ENCODE measurements around the gene PGS1. TPM values are rescaled to one million over a fixed set of nuclear protein-coding genes. Genes with fewer than 3 reads are reported as not detected.
"Not testable (repeated sequence)": the region's sequence is repeated elsewhere in the genome, so short reads cannot be mapped to it uniquely, and the experiment has no call there.

PGS1 gene
- total RNA-seq (2021) = 42.5 and 44.2 TPM in 2 replicates
- Bru-seq, nascent RNA = percentile 76 among the genes with signal in this experiment
- percentile 76 among the genes with signal in this experiment for BruChase-seq, experiment 1, labeled RNA remaining after a 2-hour chase
- percentile 84 among the genes with signal in this experiment for BruChase-seq, experiment 2, labeled RNA remaining after a 6-hour chase
- long read RNA-seq, transcript PGS1-201 (10 exons, 2,201 nt) = major isoform, 40 of 96 reads
- long read RNA-seq, partial matches to known transcripts = 6 of 96 reads
- long read RNA-seq, other reads (novel, unspliced or antisense) = 47 of 96 reads

DNA sequence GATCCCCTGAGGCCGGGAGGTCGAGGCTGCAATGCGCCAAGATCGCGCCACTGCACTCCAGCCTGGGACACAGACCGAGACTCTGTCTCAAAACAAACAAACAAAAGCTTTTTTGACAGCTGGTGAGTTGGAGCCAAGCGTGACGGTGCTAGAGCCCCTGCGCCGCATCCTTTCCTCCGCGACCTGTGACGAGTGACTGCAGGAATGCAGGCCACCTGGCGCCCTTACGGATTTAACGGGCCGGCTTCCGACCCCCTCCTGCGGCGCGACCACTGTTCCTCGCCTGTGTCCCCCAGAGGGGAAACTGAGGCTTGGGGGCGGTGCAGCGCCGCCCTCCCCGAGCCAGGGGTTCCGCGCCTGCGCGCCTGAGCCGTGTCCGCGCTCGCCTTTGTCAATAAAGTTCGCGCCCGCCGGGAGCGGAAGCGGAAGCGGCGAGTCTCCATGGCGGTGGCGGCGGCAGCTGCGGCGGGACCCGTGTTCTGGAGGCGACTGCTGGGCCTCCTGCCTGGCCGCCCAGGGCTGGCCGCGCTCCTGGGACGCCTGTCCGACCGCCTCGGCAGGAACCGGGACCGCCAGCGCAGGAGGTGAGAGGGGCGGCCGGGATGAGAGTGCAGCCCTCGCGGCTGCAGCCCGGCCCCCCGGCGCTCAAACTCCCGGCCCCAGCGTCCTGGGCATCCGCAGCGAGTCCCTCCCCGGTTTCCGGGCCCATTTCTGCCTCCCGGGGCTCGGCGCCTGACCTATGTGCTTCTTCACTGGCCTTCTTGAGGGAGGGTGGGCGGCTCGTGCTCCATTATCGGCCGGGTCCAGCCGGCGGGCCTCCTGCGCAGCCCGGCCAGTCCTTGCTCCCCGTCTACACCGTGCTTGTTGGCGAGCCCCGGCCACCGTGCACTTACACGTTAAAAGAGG is at the start of gene PGS1:
PGS1 (plus strand) TSS at position 425 of the 906 bp plus-strand sequence; CDS start at position 442, 17 bp downstream.
- intact Hi-C loops (cut with micrococcal nuclease; ENCODE audit: unreplicated experiment) = no loop called here
- ChIA-PET POLR2A (ENCODE audit: low non-redundant PET) (no interaction called here), CTCF (no interaction called here)
- Histone ChIP-seq H3K36me3 (ENCODE audit: insufficient read depth, low read length, poor library complexity, severe bottlenecking) (no peaks in the 10 kb centered on the region), H3K4me3 (ENCODE audit: low read depth, low read length, poor library complexity, severe bottlenecking) (peak within 1 kb of the TSS; percentile 87), H3K27ac (ENCODE audit: low read depth, low read length, poor library complexity, severe bottlenecking) (peak within 1 kb of the TSS; percentile 78), H3K9me3 (ENCODE audit: low read depth, low read length, poor library complexity, severe bottlenecking) (no peaks in the 10 kb centered on the region), H3K27me3 (replicated peaks; ENCODE audit: insufficient read depth, low read depth, low read length, poor library complexity) (no peaks in the 10 kb centered on the region), H3K4me1 (ENCODE audit: insufficient read depth, low read length, poor library complexity, severe bottlenecking) (peaks cover 37% of the 10 kb centered on the region)
- TF ChIP-seq, protein P1, sequence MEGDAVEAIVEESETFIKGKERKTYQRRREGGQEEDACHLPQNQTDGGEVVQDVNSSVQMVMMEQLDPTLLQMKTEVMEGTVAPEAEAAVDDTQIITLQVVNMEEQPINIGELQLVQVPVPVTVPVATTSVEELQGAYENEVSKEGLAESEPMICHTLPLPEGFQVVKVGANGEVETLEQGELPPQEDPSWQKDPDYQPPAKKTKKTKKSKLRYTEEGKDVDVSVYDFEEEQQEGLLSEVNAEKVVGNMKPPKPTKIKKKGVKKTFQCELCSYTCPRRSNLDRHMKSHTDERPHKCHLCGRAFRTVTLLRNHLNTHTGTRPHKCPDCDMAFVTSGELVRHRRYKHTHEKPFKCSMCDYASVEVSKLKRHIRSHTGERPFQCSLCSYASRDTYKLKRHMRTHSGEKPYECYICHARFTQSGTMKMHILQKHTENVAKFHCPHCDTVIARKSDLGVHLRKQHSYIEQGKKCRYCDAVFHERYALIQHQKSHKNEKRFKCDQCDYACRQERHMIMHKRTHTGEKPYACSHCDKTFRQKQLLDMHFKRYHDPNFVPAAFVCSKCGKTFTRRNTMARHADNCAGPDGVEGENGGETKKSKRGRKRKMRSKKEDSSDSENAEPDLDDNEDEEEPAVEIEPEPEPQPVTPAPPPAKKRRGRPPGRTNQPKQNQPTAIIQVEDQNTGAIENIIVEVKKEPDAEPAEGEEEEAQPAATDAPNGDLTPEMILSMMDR (conservative IDR thresholded peaks at IDR 0.05; ENCODE audit: low read depth, low read length) = no peak
- TF ChIP-seq EZH2 (IDR thresholded peaks at IDR 0.05; ENCODE audit: borderline replicate concordance, low read depth, low read length, poor library complexity, severe bottlenecking) = no peak
- no TSS peak for BruUV-seq (replicated peaks)
- DNase-seq (ENCODE audit: low spot score) = peak; percentile 87

DNA sequence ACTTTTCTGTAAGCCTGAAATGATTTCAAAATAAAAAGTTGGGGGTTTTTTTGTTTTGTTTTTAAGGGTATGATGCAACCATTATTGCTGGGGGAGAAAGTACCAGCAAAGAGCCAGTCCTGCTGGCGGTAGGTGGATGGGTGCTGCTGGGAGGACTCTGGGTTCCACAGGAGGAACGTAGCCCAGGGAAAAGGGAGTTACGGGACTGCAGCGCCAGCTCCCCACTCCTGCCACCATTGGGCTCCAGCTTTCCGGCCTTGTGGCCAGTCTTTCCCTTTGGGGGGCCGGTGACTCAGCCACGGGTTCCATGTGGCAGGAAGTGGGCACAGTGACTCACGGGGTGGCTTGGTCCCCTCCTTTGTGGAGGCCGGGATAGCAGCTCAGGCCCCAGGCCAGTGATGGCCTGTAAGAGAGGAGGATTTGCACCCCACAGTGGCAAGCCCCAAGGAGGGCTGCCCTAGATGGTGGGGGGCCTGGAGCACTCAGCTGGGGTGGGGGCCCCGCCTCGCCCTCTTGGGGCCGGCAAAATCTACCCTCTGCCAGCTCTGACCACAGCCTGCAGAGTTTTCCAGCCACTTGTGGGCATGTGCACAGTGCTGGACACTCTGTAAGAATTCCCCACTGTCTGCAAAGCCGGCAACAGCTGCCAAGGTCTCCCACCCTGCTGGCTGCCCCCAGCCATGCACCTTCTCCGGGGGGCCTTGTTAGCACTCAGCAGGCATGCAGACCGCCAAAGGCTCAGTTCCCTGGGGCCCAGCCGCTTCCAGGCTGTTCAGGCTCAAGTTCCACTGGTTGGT is 49.0 kb upstream of the PGS1 start:
- no peak for DNase-seq (ENCODE audit: low spot score)
- BruUV-seq (replicated peaks) = no TSS peak
- H3K9me3 ChIP-seq (ENCODE audit: low read depth, low read length, poor library complexity, severe bottlenecking) = no peaks in the 10 kb centered on the region
- ChIA-PET CTCF (no interaction called here), POLR2A (ENCODE audit: low non-redundant PET) (no interaction called here)
- peak overlapping the region; percentile 30 for H3K27ac ChIP-seq (ENCODE audit: low read depth, low read length, poor library complexity, severe bottlenecking)
- H3K36me3 ChIP-seq (ENCODE audit: insufficient read depth, low read length, poor library complexity, severe bottlenecking) = no peaks in the 10 kb centered on the region
- no peak for TF ChIP-seq EZH2 (IDR thresholded peaks at IDR 0.05; ENCODE audit: borderline replicate concordance, low read depth, low read length, poor library complexity, severe bottlenecking)
- TF ChIP-seq, protein P1 (conservative IDR thresholded peaks at IDR 0.05; ENCODE audit: low read depth, low read length) = no peak
- H3K4me1 ChIP-seq (ENCODE audit: insufficient read depth, low read length, poor library complexity, severe bottlenecking) = peaks cover 5% of the 10 kb centered on the region
- H3K27me3 ChIP-seq (replicated peaks; ENCODE audit: insufficient read depth, low read depth, low read length, poor library complexity) = no peaks in the 10 kb centered on the region
- H3K4me3 ChIP-seq (ENCODE audit: low read depth, low read length, poor library complexity, severe bottlenecking) = no peak overlapping the region
- intact Hi-C loops (cut with micrococcal nuclease; ENCODE audit: unreplicated experiment) = no loop called here

GRCh38 chr17:78330570-78331224 is 47.8 kb upstream of the PGS1 start:
- H3K27me3 ChIP-seq (replicated peaks; ENCODE audit: insufficient read depth, low read depth, low read length, poor library complexity) = no peaks in the 10 kb centered on the region
- no peaks in the 10 kb centered on the region for H3K4me1 ChIP-seq (ENCODE audit: insufficient read depth, low read length, poor library complexity, severe bottlenecking)
- H3K4me3 ChIP-seq (ENCODE audit: low read depth, low read length, poor library complexity, severe bottlenecking) = no peak overlapping the region
- TF ChIP-seq EZH2 (IDR thresholded peaks at IDR 0.05; ENCODE audit: borderline replicate concordance, low read depth, low read length, poor library complexity, severe bottlenecking) = no peak
- TF ChIP-seq, protein P1 (conservative IDR thresholded peaks at IDR 0.05; ENCODE audit: low read depth, low read length) = no peak
- CTCF ChIA-PET = no interaction called here
- no peak overlapping the region for H3K27ac ChIP-seq (ENCODE audit: low read depth, low read length, poor library complexity, severe bottlenecking)
- H3K9me3 ChIP-seq (ENCODE audit: low read depth, low read length, poor library complexity, severe bottlenecking) = no peaks in the 10 kb centered on the region
- POLR2A ChIA-PET (ENCODE audit: low non-redundant PET) = no interaction called here
- no TSS peak for BruUV-seq (replicated peaks)
- intact Hi-C loops (cut with micrococcal nuclease; ENCODE audit: unreplicated experiment) = no loop called here
- H3K36me3 ChIP-seq (ENCODE audit: insufficient read depth, low read length, poor library complexity, severe bottlenecking) = no peaks in the 10 kb centered on the region
- DNase-seq (ENCODE audit: low spot score) = no peak

GRCh38 chr17:78331355-78331754 is 47.1 kb upstream of the PGS1 start:
- H3K9me3 ChIP-seq (ENCODE audit: low read depth, low read length, poor library complexity, severe bottlenecking); H3K4me3 ChIP-seq (ENCODE audit: low read depth, low read length, poor library complexity, severe bottlenecking); H3K27me3 ChIP-seq (replicated peaks; ENCODE audit: insufficient read depth, low read depth, low read length, poor library complexity); DNase-seq (ENCODE audit: low spot score); BruUV-seq (replicated peaks); intact Hi-C loops (cut with micrococcal nuclease; ENCODE audit: unreplicated experiment); H3K36me3 ChIP-seq (ENCODE audit: insufficient read depth, low read length, poor library complexity, severe bottlenecking); CTCF ChIA-PET; H3K4me1 ChIP-seq (ENCODE audit: insufficient read depth, low read length, poor library complexity, severe bottlenecking); POLR2A ChIA-PET (ENCODE audit: low non-redundant PET); H3K27ac ChIP-seq (ENCODE audit: low read depth, low read length, poor library complexity, severe bottlenecking): not testable (repeated sequence)
